ENCODE measurements around the gene AQP2. TPM values are rescaled to one million over a fixed set of nuclear protein-coding genes. Genes with fewer than 3 reads are reported as not detected.

Gene AQP2
- total RNA-seq, 2 donors from 2014 or later = not detected

- Mint-ChIP-seq H3K27me3 (ENCODE audit: insufficient read depth) (peaks cover 64% of the 10 kb centered on the region), H3K27ac (no peak overlapping the region), H3K36me3 (ENCODE audit: low read depth) (no peaks in the 10 kb centered on the region), H3K4me1 (peaks cover 7% of the 10 kb centered on the region), H3K4me3 (no peak overlapping the region), H3K9me3 (no peaks in the 10 kb centered on the region)
- no peak for TF ChIP-seq CTCF (conservative IDR thresholded peaks at IDR 0.05)
- Histone ChIP-seq H3K36me3 (ENCODE audit: control insufficient read depth, insufficient read depth, low read length) (no peaks in the 10 kb centered on the region), H3K27me3 (ENCODE audit: control insufficient read depth, insufficient read depth, low read length, poor library complexity, severe bottlenecking) (peaks cover 90% of the 10 kb centered on the region), H3K27ac (ENCODE audit: low read depth, low read length) (no peak overlapping the region), H3K4me3 (ENCODE audit: low read length) (no peak overlapping the region), H3K9ac (ENCODE audit: extremely low read depth, low read length, poor library complexity, severe bottlenecking) (no peak overlapping the region), H3K4me1 (ENCODE audit: control insufficient read depth, insufficient read depth, low read length) (no peaks in the 10 kb centered on the region), H3K9me3 (ENCODE audit: control insufficient read depth, low read length) (no peaks in the 10 kb centered on the region)
- no peak for DNase-seq
- 85 to 88% methylated on average over 6 to 12 of the region's 13 CpGs for WGBS, 2 experiments (ENCODE audit: insufficient coverage in 1 of 2, insufficient read length in 1 of 2)
Measured at GRCh38 chr12:49964849-49965624, 14.5 kb downstream of the AQP2 start.

DNA sequence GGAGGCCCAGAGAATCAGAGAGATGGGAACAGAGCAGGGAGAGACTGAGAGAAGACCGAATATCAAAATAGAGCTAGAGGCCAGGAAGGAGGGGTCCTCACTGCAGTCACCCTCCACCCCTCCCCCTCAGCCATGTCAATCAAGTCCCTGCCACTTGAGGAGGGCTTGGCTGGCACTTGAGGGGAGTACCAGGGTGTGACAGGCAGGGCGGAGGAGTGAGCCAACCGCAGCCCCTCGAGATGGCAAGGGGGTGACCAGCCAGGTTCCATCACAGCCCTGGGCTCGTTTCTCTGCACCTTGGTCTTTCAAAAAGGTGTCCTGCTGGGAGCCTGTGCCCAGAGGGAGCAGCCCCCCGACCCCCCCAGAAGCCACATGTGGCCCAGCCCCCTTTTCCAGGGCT is 15.3 kb downstream of the AQP2 start:
- no peak overlapping the region for H3K27ac Mint-ChIP-seq
- no peak overlapping the region for H3K9ac ChIP-seq (ENCODE audit: extremely low read depth, low read length, poor library complexity, severe bottlenecking)
- no peak for DNase-seq
- TF ChIP-seq CTCF (conservative IDR thresholded peaks at IDR 0.05) = no peak
- H3K36me3 ChIP-seq (ENCODE audit: control insufficient read depth, insufficient read depth, low read length) = no peaks in the 10 kb centered on the region
- H3K27me3 ChIP-seq (ENCODE audit: control insufficient read depth, insufficient read depth, low read length, poor library complexity, severe bottlenecking) = peaks cover 90% of the 10 kb centered on the region
- H3K27ac ChIP-seq (ENCODE audit: low read depth, low read length) = no peak overlapping the region
- H3K9me3 Mint-ChIP-seq = no peaks in the 10 kb centered on the region
- H3K4me3 Mint-ChIP-seq = no peak overlapping the region
- no peaks in the 10 kb centered on the region for H3K4me1 Mint-ChIP-seq
- no peaks in the 10 kb centered on the region for H3K36me3 Mint-ChIP-seq (ENCODE audit: low read depth)
- H3K4me1 ChIP-seq (ENCODE audit: control insufficient read depth, insufficient read depth, low read length) = no peaks in the 10 kb centered on the region
- peaks cover 56% of the 10 kb centered on the region for H3K27me3 Mint-ChIP-seq (ENCODE audit: insufficient read depth)
- H3K4me3 ChIP-seq (ENCODE audit: low read length) = no peak overlapping the region
- H3K9me3 ChIP-seq (ENCODE audit: control insufficient read depth, low read length) = no peaks in the 10 kb centered on the region
- 82 to 86% methylated on average over 3 to 6 of the region's 6 CpGs for WGBS, 2 experiments (ENCODE audit: insufficient coverage in 1 of 2, insufficient read length in 1 of 2)

- 52 to 60% methylated on average over 14 to 16 of the region's 16 CpGs for WGBS, 2 experiments (ENCODE audit: insufficient coverage in 1 of 2, insufficient read length in 1 of 2)
- no peak for TF ChIP-seq CTCF (conservative IDR thresholded peaks at IDR 0.05)
- no peaks in the 10 kb centered on the region for H3K36me3 ChIP-seq (ENCODE audit: control insufficient read depth, insufficient read depth, low read length)
- no peaks in the 10 kb centered on the region for H3K36me3 Mint-ChIP-seq (ENCODE audit: low read depth)
- peaks cover 90% of the 10 kb centered on the region for H3K27me3 ChIP-seq (ENCODE audit: control insufficient read depth, insufficient read depth, low read length, poor library complexity, severe bottlenecking)
- H3K27ac ChIP-seq (ENCODE audit: low read depth, low read length) = no peak overlapping the region
- H3K27ac Mint-ChIP-seq = no peak overlapping the region
- H3K4me3 ChIP-seq (ENCODE audit: low read length) = no peak overlapping the region
- no peaks in the 10 kb centered on the region for H3K9me3 Mint-ChIP-seq
- no peak for DNase-seq
- H3K9ac ChIP-seq (ENCODE audit: extremely low read depth, low read length, poor library complexity, severe bottlenecking) = no peak overlapping the region
- H3K4me1 ChIP-seq (ENCODE audit: control insufficient read depth, insufficient read depth, low read length) = no peaks in the 10 kb centered on the region
- no peaks in the 10 kb centered on the region for H3K4me1 Mint-ChIP-seq
- no peaks in the 10 kb centered on the region for H3K9me3 ChIP-seq (ENCODE audit: control insufficient read depth, low read length)
- no peak overlapping the region for H3K4me3 Mint-ChIP-seq
- H3K27me3 Mint-ChIP-seq (ENCODE audit: insufficient read depth) = peaks cover 51% of the 10 kb centered on the region
Measured at GRCh38 chr12:49966511-49967041, 16.0 kb downstream of the AQP2 start.
